ENCODE results near the gene CACNB2.
"Not testable (repeated sequence)": the region's sequence is repeated elsewhere in the genome, so short reads cannot be mapped to it uniquely, and the experiment has no call there.

The CACNB2 gene

DNA sequence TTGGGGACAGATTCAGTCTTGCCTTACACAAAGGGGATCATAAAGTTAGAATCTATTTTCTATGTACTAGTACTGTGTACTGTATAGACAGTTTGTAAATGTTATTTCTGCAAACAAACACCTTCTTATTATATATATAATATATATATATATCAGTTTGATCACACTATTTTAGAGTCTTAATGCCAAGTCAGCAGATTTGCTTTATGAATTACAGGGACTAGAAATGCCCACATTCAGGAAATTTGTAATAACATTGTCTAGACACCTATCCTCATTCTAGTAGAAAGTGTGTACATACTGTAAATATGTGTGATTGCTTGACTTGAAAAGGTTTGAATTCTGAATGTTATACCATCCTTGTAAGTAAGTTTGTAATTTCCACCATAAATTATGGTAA is 400.0 kb downstream of the CACNB2 start:
- no peak for DNase-seq

DNA sequence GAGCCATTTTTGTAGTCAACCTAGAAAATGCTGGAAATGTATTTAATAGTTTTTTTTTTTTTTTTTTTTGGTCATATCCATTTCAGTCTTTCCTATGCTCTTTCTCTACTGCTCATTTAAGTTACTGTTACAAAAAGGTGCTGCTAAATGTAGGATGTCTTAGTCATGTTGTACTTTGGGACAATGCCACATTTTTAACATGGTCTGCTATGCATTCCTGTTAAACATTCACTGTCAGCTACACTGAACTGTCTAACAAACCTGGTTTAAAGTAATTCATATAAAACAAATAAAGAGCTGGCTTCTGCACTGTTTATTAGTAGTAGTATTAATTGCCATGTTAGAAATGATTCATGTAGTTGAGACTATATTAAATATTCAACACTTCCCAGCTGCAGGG is 402.6 kb downstream of the CACNB2 start:
- no peak for DNase-seq

DNA sequence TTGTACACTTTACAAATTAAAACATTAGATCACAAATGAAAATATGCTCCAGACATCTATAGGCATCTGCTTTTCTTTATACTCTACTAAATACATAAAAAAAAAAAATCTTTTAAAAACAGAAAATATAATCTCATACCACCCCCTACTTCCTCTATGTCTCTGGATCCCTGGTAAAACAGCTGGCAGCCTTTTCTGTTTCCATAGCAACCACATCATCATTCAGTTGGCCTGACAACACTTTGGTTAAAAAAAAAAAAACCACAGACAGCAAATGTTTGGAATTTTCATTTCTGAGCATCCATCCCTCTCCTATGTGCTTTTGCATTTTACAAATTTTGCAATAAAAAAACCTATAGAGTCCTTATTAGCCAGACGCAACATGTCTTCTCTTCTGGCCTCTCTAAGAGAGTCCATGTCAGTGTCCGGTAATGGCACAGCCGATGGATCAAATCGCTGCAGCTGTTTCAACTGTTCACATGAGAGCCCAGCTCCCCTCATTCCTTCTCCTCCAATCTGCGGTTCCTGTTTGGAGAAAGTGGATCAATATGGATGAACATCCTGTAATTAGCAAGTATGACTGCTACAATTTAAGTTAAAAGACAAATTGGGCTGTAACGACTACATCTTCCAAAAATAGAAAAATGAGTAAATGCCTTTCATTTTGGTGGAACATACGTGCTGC is 405.5 kb downstream of the CACNB2 start:
- no peak for DNase-seq

DNA sequence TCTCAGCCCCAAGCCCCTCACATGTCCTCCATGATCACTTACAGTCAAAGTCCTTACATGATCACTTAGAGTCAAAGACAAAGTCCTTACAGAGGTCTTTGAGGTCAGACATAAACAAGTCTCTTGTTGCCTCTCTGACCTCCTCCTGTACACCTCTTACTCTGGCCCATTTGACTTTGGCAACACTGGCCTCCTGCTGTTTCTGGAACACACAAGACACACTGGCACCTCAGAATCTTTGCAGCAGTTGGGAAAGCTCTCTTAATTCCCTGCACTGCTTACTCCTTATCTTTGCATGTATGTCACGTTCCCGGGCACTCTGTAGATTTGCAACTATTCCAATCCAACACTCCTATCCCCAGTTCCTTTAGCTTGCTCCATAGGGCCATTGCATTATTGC is 408.9 kb downstream of the CACNB2 start:
- DNase-seq: no peak

DNA sequence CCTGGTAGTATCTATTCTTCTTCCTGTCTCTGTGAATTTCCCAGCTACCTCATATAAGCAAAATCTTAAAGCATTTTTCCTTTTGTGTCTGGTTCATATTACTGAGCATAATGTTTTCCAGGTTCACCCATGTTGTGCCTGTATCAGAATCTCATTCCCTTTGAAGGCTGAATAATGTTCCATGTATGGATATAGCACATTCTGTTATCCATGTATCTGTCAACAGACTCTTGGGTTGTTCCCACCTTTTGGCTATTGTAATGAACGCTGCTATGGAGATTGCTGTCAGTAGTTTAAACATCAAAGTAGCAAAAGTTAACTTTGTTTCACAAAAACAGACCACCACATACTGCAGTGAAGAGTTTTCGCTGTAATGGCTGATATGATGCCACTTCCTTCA is 411.2 kb downstream of the CACNB2 start:
- DNase-seq: no peak

DNA sequence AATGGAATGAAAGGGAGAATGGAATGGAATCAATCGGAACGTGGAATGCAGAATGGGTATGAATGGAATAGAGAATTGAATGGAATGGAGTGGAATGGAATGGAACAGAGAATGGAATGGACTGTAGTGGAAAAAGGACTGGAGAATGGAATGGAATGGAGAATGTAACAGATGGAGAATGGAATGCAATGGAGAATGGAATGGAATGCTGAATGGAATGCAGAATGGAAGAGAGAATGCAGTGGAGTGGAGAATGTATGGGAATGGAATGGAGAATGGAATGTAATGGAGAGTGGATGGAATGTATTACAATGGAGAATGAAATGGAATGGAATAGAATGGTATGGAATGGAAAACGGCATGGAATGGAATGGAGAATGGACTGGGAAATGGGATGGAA is 414.3 kb downstream of the CACNB2 start:
- no peak for DNase-seq

DNA sequence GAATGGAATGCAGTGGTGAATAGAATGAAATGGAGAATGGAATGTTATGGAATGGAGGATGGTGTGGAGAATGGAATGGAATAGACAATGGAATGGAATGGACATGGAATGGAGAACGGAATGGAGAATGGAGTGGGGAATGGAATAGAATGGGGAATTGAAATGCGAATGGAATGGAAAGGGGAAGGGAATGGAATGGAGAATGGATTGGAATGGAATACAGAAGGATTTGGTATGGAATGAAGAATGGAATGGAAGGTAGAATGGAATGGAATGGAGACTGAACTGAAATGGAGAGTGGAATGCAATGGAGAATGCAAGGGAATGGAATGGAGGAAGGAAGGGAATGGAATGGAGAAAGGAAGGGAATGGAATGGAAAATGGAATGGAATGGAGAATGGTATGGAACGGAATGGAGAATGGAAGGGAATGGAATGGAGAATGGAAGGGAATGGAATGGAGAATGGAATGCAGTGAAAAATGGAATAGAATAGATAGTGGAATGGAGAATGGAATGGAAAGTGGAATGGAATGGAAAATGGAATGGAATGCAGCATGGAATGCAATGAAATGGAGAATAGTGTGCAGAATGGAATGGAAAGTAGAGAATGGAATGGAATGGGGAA is 416.4 kb downstream of the CACNB2 start:
- no peak for DNase-seq

DNA sequence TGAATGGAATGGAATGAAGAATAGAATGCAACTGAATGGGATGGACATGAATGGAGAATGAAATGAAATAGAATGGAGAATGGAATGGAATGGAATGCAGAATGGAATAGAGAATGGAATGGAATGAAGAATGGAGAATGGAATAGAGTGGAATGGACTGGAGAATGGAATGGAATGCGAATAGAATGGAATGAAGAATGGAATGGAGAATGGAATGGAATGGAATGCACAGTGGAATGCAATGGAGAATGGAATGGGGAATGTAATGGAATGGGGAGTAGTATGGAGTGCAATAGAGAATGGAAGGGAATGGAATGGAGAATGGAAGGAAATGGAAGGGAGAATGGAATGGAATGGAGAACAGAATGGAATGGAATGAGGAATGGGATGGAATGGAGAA is 417.7 kb downstream of the CACNB2 start:
- no peak for DNase-seq

DNA sequence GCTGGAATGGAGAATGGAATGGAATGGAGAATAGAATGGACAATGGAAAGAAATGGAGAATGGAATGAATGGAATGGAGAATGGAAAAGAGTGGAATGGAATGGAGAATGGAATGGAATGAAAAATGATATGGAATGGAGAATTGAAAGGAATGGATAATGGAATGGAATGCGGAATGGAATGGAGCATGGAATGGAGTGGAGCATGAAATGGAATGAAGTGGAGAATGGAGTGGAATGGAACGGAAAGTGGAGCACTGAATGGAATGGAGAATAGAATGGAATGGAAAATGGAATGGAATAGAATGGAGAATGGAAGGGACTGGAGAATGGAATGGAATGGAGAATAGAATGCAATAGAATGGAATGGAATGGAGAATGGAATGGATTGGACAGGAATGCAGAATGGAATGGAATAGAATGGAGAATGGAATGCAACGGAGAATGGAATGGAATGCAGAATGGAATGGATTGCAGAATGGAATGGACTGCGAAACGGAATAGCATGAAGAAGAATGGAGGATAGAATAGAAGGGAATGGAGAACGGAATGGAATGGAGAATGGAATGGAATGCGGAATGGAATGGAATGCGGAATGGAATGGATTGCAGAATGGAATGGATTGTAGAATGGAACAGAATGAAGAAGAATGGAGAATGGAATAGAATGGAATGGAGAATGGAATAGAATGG is 421.8 kb downstream of the CACNB2 start:
- DNase-seq: no peak

DNA sequence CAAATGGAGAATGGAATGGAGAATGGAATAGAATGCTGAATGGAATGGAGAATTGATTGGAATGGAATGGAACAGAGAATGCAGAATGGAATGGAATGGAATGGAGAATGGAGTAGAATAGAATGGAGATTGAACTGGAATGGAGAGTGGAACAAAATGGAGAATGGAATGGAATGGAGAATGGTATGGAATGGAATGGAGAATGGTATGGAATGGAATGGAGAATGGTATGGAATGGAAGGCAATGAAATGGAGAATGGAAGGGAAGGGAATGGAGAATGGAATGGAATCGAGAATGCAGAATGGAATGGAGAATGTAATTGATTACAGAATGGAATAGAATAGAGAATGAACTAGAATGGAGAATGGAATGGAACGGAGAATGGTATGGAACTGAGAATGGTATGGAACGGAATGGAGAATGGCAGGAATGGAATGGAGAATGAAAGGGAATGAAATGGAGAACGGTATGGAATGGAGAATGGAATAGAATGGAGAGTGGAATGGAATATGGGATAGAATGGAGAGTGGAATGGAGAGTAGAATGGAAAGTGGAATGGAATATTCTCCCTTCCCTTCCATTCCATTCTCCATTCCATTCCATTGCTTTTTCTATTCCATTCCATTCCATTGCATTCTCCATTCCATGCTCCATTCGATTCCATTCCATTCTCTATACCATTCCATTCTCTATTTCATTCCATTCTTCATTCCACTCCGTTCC is 422.9 kb downstream of the CACNB2 start:
- no peak for DNase-seq

DNA sequence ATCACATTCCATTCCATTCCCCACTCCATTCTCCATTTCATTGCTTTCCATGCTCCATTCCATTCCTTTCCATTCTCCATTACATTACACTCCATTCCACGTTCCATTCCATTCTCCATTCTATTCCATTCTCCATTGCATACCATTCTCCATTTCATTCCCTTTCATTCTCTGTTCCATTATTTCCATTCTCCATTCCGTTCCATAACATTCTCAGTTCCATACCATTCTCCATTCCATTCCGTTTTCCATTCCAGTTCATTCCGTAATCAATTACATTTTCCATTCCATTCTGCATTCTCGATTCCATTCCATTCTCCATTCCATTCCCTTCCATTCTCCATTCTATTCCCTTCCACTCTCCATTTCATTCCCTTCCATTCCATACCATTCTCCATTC is 424.8 kb downstream of the CACNB2 start:
- no peak for DNase-seq

DNA sequence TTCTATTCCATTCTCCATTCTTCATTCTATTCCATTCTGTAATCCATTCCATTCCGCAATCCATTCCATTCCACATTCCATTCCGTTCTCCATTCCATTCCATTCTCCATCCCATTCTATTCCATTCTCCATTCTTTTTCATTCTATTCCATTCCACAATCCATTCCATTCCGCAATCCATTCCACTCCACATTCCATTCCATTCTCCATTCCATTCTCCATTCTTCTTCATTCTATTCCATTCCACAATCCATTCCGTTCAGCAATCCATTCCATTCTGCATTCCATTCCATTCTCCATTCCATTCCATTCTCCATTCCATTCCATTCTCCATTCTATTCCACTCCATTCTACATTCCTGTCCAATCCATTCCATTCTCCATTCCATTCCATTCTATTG is 426.0 kb downstream of the CACNB2 start:
- no peak for DNase-seq

DNA sequence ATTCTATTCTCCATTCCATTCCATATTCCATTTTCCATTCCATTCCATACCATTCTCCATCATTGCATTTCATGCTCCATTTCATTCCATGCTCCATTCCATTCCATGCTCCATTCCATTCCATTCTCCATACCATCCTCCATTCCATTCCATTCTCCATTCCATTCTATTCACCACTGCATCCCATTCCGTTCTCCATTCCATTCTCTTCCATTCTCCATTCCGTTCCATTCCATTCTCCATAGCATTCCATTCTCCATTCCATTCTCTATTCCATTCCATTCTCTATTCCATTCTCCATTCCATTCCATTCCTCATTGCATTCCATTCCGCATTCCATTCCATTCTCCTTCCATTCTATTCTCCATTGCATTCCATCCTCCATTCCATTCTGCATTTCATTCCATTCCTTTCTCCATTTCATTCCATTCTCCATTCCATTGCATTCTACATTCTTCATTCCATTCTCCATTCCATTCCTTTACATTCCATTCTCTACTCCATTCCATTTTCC is 427.2 kb downstream of the CACNB2 start:
- DNase-seq: no peak

DNA sequence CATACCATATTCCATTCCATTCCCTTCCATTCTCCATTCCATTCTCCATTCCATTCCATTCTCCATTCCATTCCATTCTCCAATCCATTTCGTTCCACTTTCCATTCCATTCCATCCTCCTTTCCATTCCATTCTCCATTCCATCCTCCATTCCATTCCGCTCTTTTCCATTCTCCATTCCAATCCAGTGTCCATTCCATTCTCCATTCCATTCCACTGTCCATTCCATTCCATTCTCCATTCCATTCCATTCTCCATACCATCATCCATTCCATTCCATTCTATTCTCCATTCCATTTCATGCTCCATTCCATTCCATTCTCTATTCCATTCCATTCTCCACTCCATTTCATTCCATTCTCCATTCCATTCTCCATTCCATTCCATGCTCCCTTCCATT is 430.2 kb downstream of the CACNB2 start:
- DNase-seq: not testable (repeated sequence)

DNA sequence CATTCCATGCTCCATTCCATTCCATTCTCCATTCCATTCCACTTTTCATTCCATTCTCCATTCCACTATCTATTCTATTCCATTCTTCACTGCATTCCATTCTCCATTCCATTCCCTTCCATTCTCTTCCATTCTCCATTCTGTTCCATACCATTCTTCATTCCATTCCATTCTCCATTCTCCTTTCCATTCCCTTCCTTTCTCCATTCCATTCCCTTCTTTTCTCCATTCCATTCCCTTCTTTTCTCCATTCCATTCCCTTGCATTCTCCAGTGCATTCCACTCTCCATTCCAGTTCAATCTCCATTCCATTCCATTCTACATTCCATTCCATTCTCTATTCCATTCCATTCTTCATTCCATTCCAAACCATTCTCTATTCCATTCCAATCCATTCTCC is 430.9 kb downstream of the CACNB2 start:
- DNase-seq: no peak

DNA sequence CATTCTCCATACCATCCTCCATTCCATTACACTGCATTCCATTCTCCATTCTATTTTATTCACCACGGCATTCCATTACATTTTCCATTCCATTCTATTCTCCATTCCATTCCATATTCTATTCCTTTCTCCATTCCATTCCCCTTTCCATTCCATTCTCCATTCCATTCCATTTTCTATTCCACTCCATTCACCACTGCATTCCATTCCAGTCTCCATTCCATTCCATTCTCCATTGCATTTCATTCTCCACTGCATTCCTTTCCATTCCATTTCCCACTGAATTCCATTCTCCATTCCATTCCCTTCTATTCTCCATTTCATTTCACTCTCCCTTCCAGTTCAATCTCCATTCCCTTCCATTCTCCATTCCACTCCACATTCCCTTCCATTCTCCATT is 431.6 kb downstream of the CACNB2 start:
- DNase-seq: no peak

DNA sequence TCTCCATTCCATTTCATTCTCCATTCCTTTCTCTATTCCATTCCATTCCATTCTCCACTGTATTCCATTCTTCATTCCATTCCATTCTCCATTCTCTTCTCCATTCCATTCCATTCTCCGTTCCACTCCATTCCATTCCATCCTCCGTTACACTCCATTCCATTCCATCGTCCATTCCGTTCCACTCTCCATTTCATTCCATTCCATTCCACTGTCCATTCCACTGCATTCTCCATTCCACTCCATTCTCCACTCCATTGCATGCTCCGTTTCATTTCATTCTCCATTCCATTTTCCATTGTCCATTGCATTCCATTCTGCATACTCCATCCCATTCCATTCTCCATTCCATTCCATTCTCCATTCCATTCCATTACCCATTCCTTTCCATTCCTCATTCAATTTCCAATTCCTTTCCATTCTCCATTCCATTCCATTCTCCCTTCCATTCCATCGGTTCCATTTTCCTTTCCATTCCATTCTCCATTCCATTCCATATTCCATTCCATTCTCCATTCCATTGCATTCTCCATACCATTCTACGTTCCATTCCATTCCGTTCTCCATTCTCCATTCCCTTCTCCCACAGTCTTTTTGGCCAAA is 432.8 kb downstream of the CACNB2 start:
- no peak for DNase-seq

DNA sequence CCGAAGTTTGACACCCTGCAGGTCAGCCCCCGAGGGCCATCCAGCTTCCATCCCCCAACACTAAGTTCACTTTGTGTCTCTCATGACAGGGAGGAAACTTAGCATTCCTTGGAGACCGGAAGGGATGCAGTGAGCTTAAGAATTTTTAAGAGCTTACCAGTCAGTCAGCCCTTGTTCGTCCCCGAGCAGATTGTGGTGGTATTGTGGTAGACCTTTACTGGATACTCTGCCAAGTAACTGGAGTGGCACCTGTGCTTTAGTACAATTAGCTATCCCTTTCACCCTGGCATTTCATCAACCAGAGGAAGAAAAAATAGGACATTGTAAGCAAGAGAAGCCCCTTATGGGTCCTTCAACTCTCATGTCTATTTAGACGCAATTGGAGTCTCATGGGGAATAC is 436.4 kb downstream of the CACNB2 start:
- no peak for DNase-seq

DNA sequence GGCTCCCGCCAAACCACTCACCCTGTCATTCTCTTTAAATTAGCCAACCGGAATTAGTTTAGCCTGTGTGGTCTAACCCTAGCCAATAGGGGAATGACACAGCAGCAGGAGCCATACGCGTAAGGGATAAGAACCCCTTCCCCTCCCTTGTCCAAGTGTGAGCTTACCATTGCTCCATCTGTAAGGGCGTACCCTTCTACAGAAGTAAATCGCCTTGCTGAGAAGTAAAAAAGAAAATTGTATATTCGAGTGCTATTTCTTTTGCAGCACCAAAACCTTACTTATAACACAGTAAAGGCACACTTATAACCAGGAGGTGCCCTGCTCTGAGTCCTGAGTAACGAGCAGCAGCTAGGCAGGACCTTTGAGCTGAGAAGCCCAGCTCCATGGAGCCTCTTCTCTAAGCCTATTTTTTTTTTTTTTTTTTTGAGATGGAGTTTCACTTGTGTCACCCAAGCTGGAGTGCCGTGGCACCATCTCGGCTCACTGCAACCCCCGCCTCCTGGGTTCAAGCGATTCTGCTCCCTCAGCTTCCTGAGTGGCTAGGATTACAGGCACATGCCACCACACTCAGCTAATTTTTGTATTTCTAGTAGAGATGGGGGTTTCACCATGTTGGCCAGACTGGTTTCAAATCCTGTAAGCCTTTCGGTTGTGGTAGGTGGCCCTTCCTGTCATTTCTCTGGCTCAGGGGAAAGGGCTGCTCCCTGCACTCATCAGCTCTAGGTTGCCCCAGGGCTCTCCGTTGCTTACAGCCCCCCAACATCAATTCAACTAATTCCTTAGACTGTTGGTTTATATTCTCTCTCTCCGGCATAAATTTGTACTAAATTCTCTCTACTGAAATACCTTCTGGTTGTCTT is 437.8 kb downstream of the CACNB2 start:
- no peak for DNase-seq

DNA sequence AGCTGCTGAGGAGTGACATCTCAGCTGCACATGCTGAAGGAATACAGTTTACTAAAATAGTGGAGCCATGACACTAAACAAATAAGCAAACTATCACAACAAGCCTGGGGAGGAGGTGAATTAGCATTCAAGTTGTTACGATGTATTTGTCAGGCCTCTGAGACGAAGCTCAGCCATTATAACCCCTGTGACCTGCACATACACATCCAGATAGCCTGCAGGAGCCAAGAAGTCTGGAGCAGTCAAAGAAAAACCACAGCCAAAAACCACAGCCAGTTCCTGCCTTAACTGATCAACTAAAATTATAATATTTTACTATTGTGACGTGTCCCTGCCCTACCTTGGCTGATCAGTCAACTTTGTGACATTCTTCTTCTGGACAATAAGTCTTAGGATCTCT is 442.6 kb downstream of the CACNB2 start:
- no peak for DNase-seq

DNA sequence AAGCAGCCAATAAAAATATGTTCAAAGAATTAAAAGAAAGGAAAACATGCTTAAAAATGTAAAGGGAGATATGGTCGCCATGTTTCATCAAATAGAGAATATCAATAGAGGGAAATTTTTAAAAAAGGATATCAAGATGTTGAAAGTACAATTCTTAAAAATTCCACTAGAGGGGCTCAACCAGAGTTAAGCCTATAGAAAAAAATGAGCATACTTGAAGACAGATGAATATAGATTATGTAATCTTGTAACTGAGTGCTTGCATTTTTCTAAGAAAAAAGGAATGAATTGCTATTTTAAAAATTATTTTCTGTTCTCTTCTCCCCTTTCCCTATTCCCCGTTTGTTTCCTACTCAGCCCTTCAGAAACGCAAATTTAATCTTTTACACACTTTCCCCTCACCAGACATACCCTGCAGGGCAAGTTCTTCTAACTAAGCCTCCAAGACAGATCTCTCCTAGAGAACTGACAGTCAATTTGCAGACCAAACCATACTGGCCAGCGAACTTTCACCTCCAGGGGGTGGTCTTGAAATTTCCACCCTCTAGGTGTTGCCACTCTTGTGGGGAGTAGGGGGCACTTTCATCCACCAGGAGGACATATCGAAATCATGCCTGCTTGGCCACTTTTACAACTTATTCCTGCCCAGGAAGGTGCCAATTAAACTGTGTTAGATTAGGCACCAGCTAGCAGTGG is 443.5 kb downstream of the CACNB2 start:
- DNase-seq: no peak

Measured in NCI-H446 (cell line).